Nephron (organoid): ENCODE data around the gene FGD2.

Experiments used
- H3K27ac Mint-ChIP-seq, 3 experiments: 2 replicates each; pipeline ENCODE4 v1.8.0; 2020; ENCODE audit warnings: mixed read lengths in 3 of 3, mild to moderate bottlenecking in 2 of 3, moderate library complexity in 1 of 3
- H3K27me3 Mint-ChIP-seq: 2 replicates; pipeline ENCODE4 v1.8.0; 2021; ENCODE audit warnings: low read depth, mild to moderate bottlenecking, moderate library complexity, mixed read lengths
- H3K36me3 Mint-ChIP-seq: 2 replicates; pipeline ENCODE4 v1.8.0; 2020; ENCODE audit warnings: low read depth, mixed read lengths
- H3K4me1 Mint-ChIP-seq: 2 replicates; pipeline ENCODE4 v1.8.0; 2020; ENCODE audit warnings: mixed read lengths
- H3K4me3 Mint-ChIP-seq, 3 experiments: 2 replicates each; pipeline ENCODE4 v1.8.0; 2020; ENCODE audit warnings: mild to moderate bottlenecking in 3 of 3, mixed read lengths in 3 of 3, moderate library complexity in 2 of 3
- H3K9me3 Mint-ChIP-seq: 2 replicates; pipeline ENCODE4 v1.8.0; 2020; ENCODE audit warnings: mixed read lengths
- TF ChIP-seq, protein P1 (sequence below), 3 experiments: fragments of 200-600 bp; sonication (generic); IDR thresholded peaks; one replicate each; pipeline ENCODE4 v1.5.0; 2021; ENCODE audit warnings: antibody characterized with exemption in 3 of 3; ENCODE audit not compliant: unreplicated experiment in 3 of 3

FGD2 gene

GRCh38 chr6:36959555-36960250, 45.8 kb upstream of the FGD2 start:
- TF ChIP-seq, protein P1, sequence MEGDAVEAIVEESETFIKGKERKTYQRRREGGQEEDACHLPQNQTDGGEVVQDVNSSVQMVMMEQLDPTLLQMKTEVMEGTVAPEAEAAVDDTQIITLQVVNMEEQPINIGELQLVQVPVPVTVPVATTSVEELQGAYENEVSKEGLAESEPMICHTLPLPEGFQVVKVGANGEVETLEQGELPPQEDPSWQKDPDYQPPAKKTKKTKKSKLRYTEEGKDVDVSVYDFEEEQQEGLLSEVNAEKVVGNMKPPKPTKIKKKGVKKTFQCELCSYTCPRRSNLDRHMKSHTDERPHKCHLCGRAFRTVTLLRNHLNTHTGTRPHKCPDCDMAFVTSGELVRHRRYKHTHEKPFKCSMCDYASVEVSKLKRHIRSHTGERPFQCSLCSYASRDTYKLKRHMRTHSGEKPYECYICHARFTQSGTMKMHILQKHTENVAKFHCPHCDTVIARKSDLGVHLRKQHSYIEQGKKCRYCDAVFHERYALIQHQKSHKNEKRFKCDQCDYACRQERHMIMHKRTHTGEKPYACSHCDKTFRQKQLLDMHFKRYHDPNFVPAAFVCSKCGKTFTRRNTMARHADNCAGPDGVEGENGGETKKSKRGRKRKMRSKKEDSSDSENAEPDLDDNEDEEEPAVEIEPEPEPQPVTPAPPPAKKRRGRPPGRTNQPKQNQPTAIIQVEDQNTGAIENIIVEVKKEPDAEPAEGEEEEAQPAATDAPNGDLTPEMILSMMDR (IDR thresholded peaks at IDR 0.05; ENCODE audit: unreplicated experiment in 3 of 3), result no peak
- Mint-ChIP-seq H3K27ac (peak overlapping the region in 2 of 3 experiments; percentile 20 to 36), H3K4me1 (peaks cover 18% of the 10 kb centered on the region)

GRCh38 chr6:36961441-36962435, 43.7 kb upstream of the FGD2 start:
- no peak overlapping the region for H3K4me3 Mint-ChIP-seq
- no peaks in the 10 kb centered on the region for H3K9me3 Mint-ChIP-seq
- H3K27ac Mint-ChIP-seq, result no peak overlapping the region
- peaks cover 11% of the 10 kb centered on the region for H3K4me1 Mint-ChIP-seq
- H3K27me3 Mint-ChIP-seq, result peaks cover 17% of the 10 kb centered on the region
- peaks cover 6% of the 10 kb centered on the region for H3K36me3 Mint-ChIP-seq
- TF ChIP-seq, protein P1 (IDR thresholded peaks at IDR 0.05; ENCODE audit: unreplicated experiment in 3 of 3), result no peak

More at GRCh38 chr6:36959555-36960250, 45.8 kb upstream of the FGD2 start:
- no peak overlapping the region for H3K4me3 Mint-ChIP-seq
- H3K36me3 Mint-ChIP-seq, result no peaks in the 10 kb centered on the region
- peaks cover 23% of the 10 kb centered on the region for H3K27me3 Mint-ChIP-seq
- H3K9me3 Mint-ChIP-seq, result no peaks in the 10 kb centered on the region

DNA sequence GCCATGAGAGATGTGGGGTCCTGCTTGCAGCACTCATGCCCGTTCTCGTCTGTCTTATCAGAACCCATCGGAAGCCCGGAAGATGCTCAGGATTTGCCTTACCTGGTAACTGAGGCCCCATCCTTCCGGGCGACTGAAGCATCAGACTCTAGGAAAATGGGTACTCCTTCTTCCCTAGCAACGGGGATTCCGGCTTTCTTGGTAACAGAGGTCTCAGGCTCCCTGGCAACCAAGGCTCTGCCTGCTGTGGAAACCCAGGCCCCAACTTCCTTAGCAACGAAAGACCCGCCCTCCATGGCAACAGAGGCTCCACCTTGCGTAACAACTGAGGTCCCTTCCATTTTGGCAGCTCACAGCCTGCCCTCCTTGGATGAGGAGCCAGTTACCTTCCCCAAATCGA, 42.6 kb upstream of the FGD2 start:
- Mint-ChIP-seq H3K4me3 (no peak overlapping the region), H3K27ac (peak overlapping the region in 1 of 3 experiments; percentile 33), H3K36me3 (peaks cover 9% of the 10 kb centered on the region), H3K4me1 (peaks cover 11% of the 10 kb centered on the region), H3K9me3 (no peaks in the 10 kb centered on the region), H3K27me3 (peaks cover 13% of the 10 kb centered on the region)
- TF ChIP-seq, protein P1 (IDR thresholded peaks at IDR 0.05; ENCODE audit: unreplicated experiment in 3 of 3), result no peak

DNA sequence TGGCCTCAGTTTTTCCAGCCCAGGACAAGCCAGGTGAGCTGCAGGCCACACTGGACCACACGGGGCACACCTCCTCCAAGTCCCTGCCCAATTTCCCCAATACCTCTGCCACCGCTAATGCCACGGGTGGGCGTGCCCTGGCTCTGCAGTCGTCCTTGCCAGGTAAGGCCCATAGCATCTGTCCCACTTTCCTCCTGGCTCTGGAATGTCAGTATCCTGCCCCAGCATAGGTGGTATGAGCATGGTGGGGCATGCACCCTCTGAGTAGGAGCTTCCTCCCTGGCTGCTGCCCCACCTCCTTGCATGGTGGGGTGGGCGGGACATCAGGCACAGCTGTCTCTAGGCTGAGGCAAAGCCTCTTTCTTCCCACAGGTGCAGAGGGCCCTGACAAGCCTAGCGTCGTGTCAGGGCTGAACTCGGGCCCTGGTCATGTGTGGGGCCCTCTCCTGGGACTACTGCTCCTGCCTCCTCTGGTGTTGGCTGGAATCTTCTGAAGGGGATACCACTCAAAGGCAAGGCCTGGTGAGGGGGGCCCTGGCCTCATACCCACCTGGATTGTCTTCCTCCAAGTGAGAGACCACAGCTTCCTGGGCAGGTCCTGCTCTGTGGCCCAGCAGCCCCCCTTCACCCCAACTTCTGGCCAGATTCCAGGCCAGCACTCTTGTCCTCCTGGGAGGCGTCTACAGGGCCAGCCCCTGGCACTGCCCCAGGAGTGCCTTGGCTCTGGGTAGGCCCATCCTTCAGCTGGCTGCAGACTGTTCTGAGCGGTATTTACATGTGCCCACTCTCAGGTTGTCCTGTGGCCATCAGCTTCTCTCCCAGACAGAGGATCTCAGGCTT, 41.8 kb upstream of the FGD2 start:
- Mint-ChIP-seq H3K36me3 (peaks cover 17% of the 10 kb centered on the region), H3K27me3 (peaks cover 13% of the 10 kb centered on the region), H3K9me3 (no peaks in the 10 kb centered on the region), H3K27ac (no peak overlapping the region), H3K4me3 (no peak overlapping the region), H3K4me1 (peaks cover 11% of the 10 kb centered on the region)
- TF ChIP-seq, protein P1 (IDR thresholded peaks at IDR 0.05; ENCODE audit: unreplicated experiment in 3 of 3), result no peak

DNA sequence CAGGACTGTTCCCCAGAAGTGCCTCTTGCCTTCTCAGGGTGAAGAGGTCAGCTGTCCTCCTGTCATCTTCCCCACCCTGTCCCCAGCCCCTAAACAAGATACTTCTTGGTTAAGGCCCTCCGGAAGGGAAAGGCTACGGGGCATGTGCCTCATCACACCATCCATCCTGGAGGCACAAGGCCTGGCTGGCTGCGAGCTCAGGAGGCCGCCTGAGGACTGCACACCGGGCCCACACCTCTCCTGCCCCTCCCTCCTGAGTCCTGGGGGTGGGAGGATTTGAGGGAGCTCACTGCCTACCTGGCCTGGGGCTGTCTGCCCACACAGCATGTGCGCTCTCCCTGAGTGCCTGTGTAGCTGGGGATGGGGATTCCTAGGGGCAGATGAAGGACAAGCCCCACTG, 41.1 kb upstream of the FGD2 start:
- peaks cover 11% of the 10 kb centered on the region for H3K4me1 Mint-ChIP-seq
- TF ChIP-seq, protein P1 (IDR thresholded peaks at IDR 0.05; ENCODE audit: unreplicated experiment in 3 of 3), result no peak
- H3K27ac Mint-ChIP-seq, result no peak overlapping the region
- peaks cover 22% of the 10 kb centered on the region for H3K36me3 Mint-ChIP-seq
- peaks cover 13% of the 10 kb centered on the region for H3K27me3 Mint-ChIP-seq
- H3K9me3 Mint-ChIP-seq, result no peaks in the 10 kb centered on the region
- no peak overlapping the region for H3K4me3 Mint-ChIP-seq
